ENCODE results near the gene H2AZ2.

DNA sequence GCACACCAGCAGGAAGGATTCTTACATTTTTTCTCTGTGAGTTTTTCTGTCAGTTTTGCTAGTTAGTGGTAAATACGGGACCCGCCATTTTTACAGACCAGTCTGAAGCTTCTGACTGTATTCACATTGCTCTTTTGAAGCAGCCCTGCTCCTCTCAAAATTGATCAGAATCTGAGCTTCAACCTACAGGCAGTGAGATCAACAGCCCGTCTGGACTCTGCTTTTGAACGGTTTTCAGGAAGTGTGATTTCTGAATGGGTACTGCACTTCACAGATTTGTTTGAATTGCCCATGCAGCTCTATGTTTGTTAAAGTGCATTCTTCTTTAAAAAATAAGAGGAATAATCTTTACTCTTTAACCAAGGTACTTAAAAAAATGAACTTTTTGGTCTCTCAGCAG, 28.5 kb upstream of the H2AZ2 start:
- TF ChIP-seq, protein P1, sequence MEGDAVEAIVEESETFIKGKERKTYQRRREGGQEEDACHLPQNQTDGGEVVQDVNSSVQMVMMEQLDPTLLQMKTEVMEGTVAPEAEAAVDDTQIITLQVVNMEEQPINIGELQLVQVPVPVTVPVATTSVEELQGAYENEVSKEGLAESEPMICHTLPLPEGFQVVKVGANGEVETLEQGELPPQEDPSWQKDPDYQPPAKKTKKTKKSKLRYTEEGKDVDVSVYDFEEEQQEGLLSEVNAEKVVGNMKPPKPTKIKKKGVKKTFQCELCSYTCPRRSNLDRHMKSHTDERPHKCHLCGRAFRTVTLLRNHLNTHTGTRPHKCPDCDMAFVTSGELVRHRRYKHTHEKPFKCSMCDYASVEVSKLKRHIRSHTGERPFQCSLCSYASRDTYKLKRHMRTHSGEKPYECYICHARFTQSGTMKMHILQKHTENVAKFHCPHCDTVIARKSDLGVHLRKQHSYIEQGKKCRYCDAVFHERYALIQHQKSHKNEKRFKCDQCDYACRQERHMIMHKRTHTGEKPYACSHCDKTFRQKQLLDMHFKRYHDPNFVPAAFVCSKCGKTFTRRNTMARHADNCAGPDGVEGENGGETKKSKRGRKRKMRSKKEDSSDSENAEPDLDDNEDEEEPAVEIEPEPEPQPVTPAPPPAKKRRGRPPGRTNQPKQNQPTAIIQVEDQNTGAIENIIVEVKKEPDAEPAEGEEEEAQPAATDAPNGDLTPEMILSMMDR (IDR thresholded peaks at IDR 0.05): no peak
- TF ChIP-seq POLR2A (IDR thresholded peaks at IDR 0.05) (no peak), POLR2AphosphoS5 (IDR thresholded peaks at IDR 0.05) (no peak)
